DMS 273 (cell line): ENCODE results near the gene TCEA2.
A peak's percentile ranks its signal among the peaks of the same experiment; 100 is the strongest.

Experiments
- DNase-seq: peaks from one replicate; lab custom pipeline; 2025; ENCODE audit not compliant: unreplicated experiment; lab: John Stamatoyannopoulos, UW

Gene TCEA2

DNA sequence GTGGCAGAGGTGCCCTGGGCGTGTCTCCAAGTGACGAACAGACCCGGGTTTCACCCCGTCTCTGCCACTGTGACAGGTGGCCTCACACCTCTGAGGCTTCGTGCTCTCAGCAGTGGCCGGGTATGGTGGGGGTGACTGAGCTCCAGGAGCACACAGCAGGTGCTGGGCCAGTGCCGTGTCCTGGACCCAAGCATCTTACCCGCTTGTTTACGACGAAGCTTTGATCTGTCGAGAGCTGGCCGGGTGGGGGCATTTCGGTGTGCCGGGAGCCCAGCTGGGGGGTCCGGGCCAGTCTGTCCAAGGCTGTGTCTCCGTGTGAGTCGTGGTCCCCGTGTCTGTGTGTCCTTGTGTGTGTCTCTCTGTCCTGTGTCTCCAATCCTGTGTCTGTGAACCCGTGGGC, 28.3 kb downstream of the TCEA2 start:
- DNase-seq: no peak

DNA sequence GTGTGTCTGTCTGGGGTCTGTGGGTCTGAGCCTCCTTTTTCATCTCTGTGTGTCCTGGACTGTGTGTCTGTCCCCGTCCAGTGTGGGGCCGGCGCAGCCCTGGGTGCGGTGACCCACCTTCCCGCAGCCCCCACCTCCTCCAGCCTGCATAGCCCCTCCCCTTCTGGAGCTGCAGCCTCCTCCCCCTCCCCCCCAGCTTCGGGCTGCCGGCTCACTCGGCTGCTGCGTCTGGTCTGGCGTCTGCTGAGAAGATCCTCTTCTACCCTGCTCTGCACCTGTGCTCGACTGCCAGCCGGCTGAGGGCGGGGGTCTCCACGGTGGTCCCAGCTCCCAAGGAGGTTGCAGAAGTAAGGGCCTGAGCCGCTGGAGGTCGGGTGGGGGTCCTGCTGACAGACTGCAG, 28.8 kb downstream of the TCEA2 start:
- peak; percentile 57 for DNase-seq

DNA sequence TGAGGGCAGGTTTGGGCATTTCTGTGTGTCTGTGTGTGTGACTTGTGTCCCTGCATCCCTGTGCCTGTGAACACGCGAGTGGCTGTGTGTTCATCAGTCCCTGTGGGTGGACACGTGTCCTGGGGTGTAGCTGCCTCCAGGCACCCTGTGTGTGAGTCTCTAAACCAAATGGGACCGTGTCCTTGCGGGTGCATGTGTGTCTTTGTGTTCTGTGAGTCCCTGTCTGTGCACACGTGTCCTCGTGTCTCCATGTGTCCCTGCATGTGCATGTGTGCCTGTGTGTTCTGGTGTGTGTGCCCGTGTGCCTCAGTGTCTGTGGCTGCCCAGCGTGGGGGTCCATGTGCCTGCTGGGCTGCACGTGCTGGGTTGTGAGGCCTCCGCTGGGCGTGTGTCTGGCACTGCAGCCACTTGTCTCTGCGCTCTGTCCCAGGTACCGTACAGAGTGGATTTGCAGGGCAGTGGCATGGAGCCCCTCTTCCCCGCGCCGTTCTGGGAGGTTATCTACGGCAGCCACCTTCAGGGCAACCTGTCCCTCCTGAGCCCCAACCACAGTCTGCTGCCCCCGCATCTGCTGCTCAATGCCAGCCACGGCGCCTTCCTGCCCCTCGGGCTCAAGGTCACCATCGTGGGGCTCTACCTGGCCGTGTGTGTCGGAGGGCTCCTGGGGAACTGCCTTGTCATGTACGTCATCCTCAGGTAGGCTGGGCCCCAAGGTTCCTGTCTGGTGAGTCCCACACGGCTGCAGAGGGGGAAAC, 29.4 kb downstream of the TCEA2 start:
- DNase-seq: no peak

DNA sequence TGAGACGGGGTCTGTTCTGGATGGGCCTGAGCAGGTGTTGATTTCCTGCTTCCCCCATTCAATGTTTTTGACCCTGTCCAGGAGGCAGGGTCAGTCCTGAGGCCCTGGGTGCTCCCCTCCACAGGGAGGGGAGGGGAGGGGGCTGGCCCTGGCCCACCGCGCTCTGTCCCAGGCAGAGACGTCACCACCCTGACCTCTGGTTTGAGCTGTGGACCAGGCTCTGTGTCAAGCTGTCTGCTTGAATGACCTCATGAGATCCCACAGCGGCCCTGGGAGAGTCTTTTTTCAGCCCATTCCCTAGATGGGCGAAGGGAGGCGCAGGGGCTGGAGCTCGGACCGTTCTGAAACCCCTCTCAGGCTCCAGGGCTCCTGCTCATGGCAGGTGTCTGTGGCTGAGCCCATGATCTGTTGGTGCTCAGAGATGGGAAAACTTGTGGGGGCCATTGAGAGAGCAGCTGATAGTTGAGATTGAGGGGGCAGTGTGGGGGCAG, 30.1 kb downstream of the TCEA2 start:
- peak; percentile 34 for DNase-seq

DNA sequence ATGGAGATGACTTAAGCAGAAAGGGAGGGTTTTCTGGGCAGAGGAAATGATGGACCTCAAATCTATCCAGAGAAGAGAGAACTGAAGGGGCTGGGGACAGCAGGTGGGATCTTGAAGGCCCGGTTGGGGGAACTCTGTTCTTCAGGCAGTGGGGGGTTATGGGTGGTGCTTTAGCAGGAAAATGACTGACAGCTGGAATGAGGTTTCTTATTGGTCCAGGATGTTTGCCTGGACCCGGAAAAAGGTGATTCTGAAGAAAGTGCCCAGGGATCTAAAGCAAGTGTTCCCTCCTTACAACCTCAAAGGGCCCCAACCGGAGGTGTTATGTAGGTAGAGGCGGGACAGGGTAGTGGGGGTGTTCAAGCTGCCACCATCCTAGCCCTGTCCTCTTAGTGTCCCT, 32.5 kb downstream of the TCEA2 start:
- DNase-seq: no peak

DNA sequence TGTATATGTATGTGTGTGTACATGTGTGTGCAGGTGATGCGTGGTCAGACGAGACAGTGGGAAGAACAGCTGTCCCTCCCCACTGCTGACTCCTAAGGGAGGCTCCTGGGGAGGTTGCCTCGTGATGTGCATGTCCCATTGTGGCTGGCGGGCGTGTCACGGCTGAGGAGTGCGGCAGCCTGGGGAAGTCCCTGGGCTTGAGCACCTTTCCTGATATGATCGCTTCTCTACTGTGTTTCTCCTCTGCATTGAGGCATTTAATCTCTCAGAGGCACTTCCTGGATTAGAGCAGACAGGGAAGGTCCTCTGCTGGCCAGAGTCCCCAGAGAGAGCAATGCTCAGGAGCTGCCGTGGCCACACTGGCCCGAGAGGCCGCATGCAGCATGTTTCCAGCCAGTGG, 32.9 kb downstream of the TCEA2 start:
- DNase-seq: no peak

DNA sequence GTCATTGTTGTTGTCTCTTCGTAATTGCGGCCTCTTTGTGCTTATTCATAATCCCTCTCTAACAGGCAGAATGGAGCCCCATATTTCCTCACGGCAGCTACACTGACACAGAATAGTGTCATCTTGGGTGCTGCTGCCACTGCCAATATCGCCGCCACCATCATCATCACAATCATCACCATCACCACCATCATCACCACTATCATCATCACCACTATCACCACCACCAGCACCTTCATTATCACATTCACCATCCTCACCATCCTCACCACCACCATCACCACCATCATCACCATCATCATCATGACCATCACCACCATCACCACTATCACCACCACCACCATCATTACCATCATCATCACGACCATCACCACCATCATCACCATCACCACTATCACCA, 33.5 kb downstream of the TCEA2 start:
- no peak for DNase-seq

DNA sequence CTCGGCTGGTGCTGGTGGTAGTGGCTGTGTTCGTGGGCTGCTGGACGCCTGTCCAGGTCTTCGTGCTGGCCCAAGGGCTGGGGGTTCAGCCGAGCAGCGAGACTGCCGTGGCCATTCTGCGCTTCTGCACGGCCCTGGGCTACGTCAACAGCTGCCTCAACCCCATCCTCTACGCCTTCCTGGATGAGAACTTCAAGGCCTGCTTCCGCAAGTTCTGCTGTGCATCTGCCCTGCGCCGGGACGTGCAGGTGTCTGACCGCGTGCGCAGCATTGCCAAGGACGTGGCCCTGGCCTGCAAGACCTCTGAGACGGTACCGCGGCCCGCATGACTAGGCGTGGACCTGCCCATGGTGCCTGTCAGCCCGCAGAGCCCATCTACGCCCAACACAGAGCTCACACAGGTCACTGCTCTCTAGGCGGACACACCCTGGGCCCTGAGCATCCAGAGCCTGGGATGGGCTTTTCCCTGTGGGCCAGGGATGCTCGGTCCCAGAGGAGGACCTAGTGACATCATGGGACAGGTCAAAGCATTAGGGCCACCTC, 35.5 kb downstream of the TCEA2 start:
- DNase-seq: no peak

DNA sequence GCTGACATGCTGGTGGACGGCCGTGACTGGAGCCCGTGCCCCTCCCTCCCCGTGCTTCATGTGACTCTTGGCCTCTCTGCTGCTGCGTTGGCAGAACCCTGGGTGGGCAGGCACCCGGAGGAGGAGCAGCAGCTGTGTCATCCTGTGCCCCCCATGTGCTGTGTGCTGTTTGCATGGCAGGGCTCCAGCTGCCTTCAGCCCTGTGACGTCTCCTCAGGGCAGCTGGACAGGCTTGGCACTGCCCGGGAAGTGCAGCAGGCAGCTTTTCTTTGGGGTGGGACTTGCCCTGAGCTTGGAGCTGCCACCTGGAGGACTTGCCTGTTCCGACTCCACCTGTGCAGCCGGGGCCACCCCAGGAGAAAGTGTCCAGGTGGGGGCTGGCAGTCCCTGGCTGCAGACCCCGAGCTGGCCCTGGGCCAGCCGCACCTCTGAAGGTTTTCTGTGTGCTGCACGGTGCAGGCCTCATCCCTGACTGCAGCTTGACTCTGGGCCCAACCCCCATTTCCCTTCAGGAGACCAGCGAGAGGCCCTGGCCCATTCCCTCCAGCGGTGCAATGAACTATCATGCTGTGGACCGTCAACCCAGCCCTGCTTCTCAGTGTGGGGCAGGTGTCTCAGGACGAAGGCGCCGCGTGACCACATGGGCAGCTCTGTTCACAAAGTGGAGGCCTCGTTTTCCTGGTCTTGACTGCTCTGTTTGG, 36.2 kb downstream of the TCEA2 start:
- DNase-seq: peak; percentile 81

DNA sequence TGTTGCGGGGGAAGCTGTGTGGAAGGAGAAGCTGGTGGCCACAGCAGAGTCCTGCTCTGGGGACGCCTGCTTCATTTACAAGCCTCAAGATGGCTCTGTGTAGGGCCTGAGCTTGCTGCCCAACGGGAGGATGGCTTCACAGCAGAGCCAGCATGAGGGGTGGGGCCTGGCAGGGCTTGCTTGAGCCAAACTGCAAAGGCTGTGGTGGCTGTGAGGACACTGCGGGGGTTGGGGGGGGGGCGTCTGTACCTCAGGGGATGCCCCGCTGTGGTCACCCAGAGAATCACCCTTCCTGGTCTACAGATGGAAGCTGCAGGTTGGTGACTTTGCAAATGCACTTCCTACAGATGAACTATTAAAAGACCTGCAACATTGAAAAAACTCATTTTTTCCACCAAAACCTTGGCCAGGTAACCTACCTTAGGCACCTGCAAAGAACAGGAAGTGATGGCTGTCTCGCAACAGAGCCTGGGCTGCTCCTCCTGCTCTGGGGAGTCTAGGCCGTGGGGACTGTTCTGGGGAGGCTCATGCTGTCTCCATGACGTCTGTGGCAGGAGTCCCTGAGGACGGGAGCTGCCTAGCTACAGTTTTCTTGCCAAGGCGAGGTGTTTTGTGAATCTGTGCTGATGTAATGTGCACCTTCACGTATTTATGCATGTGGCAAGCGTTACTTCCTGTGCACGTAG, 37.0 kb downstream of the TCEA2 start:
- no peak for DNase-seq

DNA sequence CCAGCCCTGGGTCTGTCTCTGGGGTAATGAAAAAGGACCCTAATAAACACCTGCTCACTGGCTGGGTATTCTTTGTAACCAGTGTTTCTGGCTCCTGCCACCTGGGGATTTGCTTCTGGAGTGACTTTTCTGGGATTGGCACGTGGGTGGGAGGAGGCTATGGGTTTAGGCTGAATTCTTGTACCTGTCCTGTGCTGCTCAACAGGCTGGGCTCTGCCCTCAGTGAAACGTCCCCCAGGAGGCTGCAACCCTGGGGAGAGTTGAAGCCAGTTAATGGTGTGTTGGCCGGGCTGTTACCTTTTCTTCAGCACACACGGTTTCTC, 37.5 kb downstream of the TCEA2 start:
- DNase-seq: no peak

DNA sequence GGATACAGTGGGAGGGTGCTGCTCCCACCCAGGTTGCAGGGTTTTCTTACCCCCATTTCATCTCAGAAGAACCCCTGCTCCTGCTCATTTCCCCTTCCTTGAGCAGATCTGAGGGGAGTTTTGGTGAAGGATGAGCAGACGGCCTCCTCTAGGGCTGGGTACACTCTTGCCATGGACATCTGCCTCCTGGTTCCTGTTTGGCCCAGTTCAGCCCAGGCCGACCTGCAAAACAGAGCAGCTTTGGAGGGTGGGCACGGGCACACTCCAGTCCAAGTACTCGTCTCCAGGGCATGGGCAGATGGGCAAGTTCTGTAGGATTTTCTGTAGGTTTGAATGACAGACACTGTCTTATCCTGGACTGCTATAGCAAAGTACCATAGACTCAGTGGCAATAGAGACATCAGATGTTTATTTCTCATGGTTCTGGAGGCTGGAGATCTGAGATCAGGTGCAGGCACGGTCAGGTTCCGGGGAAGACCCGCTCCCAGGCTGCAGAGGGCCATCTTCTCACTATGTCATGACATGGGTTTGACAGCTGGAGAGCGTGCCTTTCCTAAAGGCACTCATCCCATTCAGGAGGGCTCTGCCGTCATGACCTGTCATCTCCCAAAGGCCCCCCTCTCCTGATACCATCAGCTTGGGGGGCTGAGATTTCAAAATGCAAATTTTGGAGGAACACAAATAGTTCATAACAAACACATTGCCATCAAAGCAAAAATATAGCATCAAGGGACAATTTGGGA, 38.1 kb downstream of the TCEA2 start:
- DNase-seq: no peak

DNA sequence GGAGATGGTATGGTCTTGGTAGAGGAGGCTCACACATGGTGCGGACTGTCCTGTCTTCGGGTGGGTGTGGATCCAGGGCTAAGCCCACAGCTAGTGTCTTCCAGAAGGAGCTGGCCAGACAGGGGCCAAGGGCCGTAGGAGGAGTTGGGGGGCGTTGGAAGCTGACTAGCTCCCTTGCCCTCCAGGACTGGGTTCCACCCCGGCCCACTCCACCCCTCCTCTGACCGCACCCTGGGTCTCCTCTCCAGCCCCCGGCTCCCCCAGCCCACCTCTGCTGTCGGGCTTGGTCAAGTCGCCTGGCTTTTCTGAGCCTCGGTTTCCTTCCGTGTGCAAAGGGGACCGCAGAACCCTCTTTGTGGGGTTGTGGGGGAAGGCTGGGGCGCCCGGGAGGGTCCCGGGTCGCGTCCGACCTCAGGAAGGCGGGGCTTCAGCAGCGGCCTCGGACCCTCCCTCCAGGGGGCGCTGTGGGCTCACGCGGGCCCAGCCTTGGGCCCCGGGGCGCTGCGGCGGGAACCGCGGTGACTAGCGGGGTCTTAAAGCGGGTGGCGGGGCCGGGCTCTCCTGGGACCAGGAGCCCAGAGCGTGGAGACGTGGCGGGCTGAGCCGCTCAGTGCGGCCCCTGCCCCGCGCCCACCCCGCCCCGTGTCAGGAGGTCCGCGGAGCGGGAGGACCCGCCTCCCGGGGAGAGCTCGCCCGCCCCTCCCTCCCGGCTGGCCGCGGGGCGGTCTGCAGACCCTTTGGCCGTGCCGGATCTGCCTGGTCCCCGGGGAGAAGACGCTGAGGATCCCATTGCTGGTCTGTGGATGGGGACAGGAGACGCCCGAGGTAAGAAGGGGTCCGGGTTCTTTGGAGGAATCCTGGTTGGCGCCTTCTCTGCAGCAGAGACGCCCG, 39.0 kb downstream of the TCEA2 start:
- DNase-seq: peak; percentile 87

DNA sequence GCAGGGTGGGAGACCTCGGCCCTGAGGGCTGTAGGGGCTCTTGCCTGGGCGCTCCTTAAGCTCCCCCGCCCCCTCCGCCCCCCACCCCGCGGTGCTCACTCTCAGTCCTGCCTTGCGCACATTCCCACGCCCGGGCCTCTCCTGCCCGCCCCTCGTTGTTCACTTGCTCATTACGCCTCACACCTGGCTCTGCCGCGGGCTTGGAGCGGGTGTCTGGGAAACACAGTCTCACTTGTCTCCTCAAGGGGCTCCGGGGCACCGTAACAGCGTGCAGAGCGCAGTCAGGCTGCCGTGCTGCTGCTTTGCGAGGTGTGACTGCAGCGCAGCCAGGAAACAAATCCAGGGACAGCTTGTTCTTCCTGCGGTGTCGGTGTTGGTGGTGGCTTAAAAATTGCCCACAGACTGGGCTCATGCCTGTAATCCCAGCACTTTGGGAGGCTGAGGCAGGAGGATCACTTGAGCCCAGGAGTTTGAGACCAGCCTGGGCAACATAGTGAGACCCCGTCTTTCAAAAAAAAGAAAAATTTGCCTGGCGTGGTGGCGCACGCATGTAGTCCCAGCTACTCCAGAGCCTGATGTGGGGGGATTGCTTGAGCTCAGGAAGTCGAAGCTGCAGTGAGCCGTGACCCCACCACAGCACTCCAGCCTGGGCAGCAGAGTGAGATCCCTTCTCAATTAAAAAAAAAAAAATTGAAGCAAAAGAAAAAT, 39.8 kb downstream of the TCEA2 start:
- DNase-seq: peak; percentile 75

DNA sequence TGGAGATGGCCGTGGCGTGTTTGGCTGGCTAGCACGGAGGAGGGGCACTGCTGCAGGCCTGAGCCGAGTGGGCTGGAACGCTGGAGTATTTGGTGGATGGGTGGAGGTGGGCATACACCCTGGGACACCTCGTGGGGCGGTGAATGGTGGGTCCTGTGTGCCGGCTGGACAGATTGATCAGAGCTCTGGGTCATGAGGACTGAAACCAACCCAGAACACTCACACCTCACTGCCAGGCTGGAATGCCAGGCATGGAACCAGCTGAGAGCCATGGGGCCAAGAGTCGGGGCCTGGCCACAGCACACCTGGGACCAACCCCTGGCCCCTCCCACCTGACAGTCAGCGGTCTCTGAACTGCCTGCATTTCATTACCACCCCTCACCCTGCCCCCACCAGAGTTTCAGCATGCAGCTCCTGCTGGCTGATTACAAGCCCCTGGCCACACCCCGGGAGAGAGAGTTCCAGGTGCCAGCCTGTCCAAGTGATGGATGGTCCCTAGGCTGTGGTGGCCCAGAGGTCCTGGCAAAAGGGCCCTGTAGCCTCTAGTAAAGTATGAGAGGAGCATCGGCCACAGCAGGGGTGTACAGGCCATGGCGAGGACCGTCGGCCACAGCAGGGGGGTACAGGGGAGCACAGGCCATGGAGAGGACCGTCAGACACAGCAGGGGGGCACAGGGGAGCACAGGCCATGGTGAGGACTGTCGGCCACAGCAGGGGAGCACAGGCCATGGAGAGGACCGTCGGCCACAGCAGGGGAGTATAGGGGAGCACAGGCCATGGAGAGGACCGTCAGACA, 41.1 kb downstream of the TCEA2 start:
- no peak for DNase-seq

DNA sequence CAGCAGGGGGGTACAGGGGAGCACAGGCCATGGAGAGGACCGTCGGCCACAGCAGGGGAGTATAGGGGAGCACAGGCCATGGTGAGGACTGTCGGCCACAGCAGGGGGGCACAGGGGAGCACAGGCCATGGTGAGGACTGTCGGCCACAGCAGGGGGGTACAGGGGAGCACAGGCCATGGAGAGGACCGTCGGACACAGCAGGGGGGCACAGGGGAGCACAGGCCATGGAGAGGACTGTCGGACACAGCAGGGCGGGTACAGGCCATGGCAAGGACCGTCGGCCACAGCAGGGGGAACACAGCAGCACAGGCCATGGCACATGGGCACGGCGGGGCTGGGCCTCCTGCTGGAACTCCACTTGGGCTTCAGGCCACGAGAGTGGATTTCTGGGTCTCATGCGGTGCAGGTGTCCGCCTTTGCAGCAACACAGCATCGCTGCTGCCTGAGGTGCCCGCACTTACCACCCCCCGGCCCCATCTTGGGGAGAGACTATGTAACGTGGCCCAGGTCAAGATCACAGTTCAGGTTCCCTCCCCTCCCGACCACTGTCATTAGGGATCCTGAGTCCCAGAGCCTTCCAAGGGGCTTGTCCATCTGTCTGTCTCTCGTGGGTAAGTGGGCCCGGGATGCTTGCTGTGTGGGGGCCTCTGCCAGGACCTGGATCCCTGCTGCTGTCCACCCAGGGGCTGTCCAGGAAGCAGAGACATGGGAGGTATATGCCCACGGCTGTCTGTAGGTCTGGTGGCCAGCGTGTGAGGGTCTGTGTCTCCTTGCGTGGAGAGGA, 41.9 kb downstream of the TCEA2 start:
- no peak for DNase-seq

DNA sequence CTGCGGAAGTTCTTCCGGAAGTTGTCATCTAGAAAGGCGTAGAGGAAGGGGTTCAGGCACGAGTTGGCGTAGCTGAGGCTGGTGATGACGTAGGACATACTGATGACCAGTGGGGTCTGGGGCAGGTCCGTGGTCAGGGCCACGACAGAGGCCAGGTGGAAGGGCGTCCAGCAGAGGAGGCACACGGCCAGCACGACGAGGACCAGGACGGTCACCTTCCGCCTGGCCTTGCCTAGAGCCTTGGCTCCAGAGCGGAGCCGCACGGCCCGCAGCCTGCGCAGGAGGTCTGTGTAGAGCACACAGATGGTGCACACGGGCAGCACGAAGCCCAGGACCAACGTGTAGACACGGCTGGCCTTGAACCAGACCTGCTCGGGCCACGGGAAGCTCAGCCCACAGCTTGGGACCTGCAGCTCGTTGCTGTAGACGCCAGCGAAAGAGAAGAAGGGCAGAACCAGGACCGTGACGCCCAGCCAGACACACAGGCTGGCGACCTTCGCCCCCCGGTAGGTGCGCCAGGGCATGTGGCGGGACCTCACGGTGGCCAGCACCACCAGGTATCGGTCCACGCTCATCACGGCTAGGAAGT, 42.9 kb downstream of the TCEA2 start:
- DNase-seq: no peak
